SIG-M5 (cell line): ENCODE results near the gene LHFPL2.
"Not testable (repeated sequence)": the region's sequence is repeated elsewhere in the genome, so short reads cannot be mapped to it uniquely, and the experiment has no call there.

Source experiments
- DNase-seq: peaks from one replicate; lab custom pipeline; 2025; lab: John Stamatoyannopoulos, UW

Gene LHFPL2

DNA sequence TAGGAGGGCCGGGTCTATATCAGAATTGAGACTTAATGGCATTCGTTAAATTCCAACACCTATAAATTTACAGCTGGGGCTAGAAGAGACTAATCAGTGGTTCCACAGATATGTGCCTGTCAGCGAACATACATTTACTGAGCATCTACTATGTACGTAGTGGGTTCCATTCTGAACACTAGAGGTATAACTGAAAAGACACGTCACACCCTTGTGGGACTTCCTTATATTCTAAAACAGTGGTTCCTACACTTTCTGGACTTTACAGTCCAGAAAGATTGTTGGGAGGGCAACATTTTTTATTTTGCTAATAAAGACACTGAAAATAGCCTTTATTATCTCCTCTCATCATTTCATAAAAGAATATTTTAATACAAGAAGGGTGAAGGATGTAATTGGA lies 147.7 kb downstream of the LHFPL2 start:
- DNase-seq = no peak

DNA sequence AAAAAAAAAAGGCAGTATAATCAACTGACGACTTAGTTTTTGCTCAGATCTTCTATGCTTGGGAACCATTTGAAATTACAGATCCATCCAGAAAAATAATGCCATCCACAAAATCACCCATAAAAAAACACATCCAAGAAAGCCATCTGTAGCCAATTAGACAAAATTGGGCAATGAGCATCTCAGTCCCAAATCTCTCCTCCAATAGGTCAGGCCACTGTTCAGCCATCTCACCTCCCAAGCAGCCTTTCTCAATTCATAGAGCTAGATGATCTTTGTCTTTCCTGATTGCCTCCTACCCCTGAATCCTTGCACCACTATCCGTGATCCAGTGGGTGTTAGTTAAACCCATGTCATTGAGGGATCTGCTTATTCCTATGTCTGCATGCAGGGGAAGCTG lies 148.5 kb downstream of the LHFPL2 start:
- DNase-seq = no peak

DNA sequence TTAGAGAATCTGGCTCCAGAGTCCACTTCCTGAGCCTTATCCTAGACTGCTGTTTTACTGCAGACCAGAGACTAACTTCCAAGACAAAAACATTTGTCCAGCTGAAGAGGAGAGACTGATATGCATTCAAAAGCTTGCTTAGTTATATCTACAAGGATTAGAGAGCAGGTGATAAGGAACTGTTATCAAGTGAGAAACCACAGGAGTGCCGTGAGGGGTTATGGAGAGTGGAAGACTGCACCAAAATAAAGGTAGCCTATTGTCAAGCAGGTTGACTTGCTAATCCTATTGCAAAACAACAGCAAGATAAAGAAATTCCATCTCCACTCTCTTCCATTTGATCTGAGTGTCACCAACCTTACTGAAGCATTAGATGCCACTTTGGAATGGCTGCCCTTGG lies 149.1 kb downstream of the LHFPL2 start:
- DNase-seq = no peak

DNA sequence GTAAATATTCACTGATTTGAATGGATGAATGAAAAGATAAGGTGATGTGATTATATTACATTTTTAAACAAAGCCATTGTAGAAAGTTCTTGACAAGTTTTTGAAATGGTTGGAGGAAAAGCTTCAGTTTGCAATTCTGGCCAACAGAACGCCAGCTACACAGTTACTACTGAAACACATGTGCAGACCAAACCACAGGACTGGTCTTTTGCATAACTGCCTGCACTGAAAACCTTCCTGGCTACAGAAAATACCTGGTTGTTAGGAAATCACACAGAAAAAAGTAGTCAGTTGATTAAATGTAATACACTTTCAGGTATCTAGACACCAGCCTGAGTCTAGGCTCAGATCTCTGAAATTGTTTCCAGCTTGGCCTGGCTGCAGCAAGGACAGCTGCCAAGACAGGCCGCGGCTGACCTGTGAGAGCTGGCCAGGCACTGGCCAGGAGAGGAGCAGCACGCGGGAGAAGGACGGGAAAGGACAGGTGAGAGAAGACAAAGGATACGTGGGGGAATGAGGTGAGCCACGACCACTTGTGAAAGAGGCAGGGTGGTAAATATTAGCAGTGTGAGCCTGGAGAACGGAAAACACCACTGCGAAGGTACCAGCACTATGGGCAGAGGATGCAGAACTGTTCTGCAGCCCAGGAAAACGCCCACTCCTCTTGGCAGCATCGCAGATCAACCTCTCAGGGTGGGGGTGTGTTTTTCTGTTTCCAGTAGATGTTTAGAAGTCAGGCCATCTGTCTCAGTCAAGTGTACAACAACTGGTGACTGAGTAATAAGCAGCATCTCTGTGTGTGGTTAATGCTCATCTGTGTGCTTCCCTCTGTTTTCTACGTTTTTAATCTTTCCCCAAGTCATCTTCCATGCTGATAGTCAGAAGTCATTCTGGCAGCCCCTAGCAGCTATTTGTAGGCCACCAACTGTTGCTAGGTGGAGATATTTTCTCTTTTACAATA lies 150.7 kb downstream of the LHFPL2 start:
- no peak for DNase-seq

DNA sequence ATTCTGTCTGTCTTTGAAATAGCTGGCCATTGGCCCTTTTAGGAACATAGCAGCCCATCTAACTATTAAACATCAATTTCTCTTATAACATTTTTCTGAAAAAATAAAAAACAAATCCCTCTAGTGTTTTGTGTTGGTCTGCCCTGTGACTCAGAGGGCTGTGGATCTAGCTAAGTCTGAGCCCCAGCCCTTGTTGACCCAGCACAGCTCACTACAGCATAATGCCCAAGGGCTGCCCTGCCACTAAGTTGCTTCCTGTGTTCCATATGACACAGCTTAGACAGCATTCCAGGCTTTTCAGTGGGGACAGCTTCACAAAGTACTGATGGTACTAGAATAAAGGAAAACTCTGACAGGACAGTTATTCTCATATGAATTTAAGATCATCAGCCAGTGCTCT lies 152.2 kb downstream of the LHFPL2 start:
- DNase-seq = no peak

DNA sequence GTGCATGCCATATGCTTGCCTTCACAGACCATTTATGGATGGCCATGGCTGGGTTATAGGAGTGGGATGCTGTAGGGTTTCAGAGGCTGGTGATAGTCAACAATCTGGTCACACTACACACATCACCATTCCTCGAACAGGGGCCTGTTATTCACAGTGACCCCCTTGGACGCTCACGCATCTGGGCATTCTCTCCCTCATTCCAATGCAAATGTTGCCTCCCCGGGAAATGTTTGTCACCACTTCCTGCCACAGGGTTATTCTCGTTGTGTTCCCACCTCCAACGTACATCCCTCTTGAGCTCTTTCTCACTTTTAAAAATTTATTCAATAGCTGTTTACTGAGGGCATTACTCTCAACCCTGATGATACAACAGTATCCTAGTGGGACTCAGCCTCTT lies 152.8 kb downstream of the LHFPL2 start:
- no peak for DNase-seq

DNA sequence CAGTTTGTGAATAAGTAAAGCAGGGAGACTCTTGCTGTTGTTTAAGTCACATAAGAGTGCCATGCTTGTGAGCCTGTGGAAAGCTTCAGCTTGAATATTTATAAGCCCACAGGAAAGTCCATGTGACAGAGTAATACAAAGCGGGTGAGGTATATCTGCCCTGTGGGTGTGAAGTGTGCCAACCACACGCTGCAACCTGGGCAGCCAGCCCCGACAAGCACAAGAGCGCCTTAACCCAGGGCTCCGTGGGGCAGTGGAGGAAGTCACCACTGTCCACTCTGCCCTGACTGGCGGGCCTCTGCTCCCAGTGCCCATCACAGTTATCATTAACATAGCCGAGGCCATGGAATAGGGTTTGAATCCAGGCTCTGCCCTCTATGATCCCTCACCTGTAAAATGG lies 155.9 kb downstream of the LHFPL2 start:
- DNase-seq = no peak

DNA sequence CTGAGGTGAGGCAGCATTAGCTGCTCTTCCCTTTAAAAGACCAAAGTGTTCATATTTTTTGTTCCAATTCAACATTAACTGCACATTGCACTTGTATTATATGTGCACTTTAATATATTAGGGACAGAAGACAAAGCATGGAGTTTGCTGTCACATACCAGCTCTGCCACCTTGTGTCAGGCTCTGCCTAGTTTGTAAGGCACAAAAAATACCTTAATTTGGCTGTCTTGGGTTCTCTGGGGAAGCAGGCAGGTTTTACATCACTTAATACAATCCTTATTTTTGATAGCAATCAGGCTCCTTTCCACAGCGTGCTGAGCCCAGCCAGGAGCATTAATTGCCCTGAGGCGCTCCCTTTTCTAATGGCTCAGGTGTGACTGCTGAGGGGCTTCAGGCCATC lies 156.3 kb downstream of the LHFPL2 start:
- no peak for DNase-seq

DNA sequence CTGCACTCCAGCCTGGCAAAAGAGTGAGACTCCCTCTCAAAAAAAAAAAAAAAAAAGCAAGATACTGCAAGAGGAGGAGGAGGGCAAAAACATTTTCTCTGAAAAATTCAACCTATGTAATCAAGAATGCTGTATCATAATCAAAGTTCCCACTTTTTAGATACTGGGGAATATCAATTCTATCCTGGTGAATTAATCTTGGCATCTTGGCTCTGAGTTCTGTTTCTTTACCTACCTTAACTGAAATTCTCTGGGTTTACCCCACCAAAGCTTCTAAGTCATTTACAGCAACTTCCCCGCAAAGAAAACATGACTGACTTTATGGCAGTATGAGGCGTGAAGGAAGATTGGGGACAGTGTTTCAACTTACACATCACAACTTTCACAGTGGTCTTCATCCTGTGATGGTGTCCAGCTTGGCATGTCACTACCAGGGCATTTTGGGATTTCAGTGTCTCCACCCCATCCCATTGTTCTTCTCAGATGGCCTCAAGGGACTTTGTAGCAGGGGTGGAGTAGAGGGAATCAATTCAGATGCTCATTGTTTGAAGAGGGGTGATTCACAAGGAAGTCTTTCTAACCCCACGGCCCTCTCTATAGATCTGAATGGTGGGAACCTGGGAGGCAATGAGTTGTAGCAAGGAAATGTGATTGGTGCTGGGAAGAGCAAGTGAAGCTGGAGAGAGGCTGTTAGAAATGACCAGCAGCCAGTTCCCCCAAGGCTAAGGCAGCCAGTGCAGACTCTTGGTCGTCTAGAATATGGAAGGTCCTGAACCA lies 157.7 kb downstream of the LHFPL2 start:
- DNase-seq = no peak

DNA sequence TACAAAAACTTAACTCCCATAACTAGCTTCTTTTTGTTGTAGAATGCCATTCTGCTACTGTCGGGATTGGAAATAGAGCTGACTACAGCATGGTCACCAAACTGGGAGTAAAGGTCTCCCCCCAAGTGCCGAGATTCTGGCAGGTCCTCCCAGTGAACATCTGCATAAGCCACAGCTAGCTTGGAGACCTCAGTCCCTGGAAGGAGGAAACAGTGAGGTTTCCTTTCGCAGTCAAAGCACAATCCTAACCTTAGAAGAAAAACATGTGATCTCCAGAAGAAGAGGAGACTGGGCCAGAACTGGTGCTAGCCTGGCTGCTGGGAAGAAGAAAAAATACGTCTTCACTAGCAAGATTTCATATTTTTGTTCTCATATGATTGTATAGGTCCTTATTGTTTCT lies 160.7 kb downstream of the LHFPL2 start:
- no peak for DNase-seq

DNA sequence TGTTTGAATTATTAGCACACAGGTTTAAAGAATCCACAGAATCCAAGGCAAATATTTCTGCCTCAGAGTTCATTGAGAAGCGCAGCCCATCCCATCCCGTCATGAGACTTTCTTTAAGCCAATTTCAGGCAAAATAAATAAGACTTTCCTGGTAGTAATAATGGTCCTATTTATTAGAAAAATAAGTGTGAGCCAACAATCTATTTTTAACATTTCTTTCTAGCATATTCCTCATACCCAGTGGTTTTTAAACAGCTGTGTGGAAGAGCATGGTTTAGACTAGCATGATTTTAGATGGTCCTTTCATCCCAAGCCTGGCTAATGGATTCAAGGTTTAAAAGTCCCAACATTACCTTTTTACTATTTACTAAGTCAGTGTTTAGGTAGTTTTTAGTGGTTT lies 162.4 kb downstream of the LHFPL2 start:
- DNase-seq = no peak

DNA sequence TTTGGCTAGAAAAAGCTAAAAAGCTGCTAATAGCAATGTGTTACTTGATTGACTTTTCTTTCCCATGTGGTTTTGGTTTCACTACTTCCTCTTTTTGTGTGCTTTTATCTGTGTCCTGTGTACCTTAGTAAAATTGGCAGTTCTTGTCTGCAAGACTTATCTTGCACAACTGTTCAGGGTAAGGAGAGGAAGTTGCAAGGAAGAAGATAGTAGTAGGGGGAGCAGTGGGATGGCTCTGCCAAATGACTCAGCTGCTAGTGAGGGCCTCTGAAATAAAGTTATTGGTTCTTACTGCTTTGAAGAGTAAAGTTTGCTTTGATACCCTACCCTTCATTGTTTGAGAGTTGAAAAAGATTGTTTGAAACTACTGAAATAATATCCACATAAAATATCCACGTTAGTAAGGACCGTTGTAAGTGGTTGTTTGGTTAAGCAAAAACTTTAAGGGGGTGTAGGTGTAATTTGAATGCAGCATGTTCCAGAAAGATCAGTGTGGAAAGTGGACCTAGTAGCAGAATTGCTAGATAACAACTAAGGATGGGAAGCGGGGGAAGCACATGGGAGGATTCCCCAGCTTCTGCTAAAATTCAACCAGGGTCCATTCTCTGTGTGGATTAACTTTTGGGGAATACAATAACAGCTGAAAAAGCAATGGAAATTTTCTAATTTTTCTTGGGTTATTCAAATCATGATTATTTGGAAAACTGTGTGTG lies 164.6 kb downstream of the LHFPL2 start:
- peak; percentile 99 for DNase-seq

DNA sequence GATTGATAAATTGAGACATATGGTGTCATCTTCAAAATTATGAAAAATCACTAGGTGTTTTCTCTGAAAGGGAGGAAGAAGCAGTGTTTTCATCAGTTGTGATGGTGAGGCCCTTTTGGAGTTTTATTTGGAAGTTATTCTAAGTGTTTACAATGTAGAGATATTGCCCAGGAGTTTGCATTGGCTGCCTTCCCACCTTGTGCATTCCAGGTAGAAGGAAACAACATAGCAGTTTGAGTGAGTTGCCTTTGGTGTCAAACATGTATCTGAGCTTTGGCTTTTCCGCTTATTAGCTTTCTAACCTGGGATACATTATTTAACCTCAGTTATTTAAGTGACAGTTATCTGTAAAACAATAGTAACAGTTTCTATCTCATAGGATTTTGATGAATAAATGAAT lies 165.6 kb downstream of the LHFPL2 start:
- no peak for DNase-seq

DNA sequence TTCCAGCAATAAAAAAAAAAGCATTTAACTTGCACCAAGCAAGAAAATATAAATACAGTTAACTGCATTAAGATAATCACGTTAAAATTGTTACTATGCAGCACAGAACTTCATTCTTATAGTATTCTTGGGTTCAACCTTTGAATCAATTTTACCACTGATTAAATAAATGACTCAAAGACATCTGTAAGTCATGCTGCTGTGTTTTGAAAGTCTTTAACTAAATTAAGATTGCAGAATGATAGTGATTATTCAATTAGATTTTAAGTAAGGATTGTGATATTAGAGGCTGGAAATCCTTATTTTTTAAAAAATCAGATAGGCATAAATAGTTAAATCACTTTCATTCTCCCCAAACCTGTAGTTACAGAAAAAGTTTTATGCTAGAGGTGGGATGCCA lies 171.8 kb downstream of the LHFPL2 start:
- DNase-seq = no peak

DNA sequence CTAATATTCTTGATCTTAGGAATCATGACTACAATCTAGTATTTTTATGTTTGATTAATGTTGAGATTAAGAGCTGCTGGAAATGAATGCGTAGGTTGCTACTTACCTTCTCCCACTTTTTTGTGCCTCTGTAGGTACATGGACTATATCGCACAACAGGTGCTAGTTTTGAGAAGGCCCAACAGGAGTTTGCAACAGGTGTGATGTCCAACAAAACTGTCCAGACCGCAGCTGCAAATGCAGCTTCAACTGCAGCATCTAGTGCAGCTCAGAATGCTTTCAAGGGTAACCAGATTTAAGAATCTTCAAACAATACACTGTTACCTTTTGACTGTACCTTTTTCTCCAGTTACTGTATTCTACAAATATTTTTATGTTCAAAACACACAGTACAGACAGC lies 173.2 kb downstream of the LHFPL2 start:
- DNase-seq = no peak

DNA sequence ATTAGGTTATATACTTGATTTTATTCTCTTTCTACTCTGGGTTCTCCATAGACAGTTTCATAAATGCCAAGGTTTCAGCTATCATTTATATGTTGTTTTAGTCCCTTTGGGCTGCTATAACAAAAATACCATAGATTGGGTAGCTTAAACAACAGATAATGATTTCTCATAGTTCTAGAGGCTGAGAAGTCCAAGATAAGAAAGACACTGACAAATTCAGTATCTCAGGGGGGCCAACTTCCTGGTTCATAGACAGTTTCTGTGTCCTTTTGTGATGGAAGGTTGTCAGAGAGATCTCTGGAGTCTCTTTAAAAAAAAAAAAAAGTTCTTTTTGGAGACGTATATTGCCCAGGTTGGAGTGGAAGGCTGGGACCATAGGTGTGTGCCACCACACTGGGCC lies 174.8 kb downstream of the LHFPL2 start:
- no peak for DNase-seq

DNA sequence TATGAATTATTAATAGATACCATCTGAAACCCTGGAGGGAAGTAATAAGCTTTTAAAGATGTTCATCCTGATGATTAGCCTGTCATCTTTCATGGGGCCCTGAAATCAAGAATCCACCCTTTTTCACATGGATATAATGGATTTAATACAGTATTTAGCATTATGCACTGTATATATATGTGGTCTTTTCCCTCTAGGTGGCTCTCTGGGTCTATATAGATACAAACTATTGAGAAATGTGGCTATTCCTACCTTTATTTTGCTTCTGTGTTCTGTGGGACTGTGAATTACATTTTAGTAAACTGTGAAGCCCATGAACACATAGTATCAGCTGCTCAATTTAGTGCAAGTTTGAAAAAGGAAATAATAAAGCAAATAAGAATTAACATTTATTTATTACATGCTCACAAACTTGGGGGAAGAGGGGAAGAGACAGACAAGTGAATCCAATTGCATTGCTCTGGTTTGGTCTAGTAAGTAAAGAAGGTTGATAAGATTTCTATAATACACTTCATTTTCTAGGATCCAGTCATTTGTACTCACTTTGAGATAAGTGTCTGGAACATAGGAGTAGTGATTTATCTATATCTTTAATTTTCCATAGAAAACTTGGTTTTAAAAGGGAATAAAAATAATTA lies 176.0 kb downstream of the LHFPL2 start:
- no peak for DNase-seq

DNA sequence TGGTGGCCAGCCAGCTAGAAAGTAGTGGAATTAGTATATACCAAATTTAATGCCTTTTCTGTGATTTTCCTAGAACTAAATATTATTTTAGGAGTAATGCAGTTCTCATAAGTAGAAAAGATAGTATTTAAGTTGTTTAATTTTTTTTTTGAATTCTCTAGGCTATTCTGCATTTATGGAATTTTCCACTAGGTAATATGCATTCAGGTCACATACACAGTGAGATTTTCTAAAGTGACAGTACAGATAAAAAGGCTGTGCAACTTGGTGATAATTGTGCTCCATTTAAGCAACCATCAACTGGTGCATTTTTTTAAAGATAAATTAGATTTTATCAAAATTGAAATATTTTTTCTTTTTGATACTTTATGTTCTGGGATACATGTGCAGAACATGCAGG lies 176.7 kb downstream of the LHFPL2 start:
- DNase-seq = no peak

DNA sequence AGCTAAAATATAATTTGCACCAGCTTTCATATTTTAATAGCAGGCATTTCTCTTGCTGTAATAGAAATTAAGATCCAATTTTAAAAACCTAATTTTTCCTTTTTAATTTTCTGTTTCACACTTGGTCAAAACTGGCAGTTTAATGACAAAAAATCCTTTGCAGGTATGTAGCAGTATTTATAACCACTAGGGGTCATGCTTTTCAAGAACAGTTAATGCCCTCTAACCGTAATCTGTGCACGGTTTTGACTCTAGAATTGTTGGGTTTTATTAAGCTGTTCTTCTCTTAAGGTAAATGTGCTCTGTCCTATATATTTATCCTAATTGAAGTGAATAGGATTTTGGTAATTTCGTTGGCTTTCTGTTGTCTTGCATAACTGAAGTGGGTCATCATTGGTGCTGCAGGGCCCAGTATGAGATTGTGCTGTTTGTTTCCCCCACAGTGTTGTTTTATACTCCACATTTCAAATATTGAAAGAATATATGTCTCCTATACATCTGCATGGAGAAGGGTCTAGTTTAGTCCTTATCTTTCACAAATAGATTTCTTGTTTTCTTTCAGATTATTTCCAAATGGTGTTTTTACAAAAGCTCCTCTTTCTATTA lies 180.7 kb downstream of the LHFPL2 start:
- DNase-seq = no peak

DNA sequence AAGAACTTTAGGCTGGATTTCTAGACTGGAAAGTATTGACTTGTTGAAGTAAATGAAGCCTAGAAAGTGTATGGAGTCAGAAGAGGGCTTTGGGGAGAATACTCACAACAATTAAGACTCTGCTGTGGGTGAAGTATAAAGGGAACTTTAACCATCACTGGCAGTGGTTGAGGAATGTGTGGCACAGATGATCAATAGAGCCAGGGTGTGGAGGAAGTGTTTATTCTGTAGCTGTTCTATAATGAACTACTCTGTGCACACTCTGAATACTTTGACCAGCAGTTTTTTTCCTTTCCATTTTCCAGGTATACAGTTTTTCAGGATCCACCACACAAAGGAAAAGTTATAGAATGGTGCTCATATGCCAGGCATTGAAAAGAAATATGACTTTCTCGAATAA lies 181.4 kb downstream of the LHFPL2 start:
- no peak for DNase-seq

DNA sequence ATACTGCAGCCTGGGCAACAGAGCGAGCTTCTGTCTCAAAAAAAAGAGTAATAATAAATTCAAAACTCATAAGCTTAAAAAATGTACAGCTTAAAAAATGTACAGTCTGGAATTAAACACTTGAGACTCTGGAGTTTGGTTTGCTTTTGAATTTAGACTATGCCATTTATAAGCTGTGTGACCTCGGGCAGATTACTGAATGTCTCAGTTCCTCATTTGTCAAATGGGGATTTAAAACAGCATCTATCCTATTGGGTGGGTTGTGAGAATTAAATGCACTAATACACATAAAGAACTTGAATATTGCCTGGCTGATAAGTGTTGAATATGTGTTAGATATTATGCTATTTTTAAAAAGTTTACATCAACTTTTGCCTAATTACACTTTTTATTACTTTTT lies 189.7 kb downstream of the LHFPL2 start:
- DNase-seq = no peak

DNA sequence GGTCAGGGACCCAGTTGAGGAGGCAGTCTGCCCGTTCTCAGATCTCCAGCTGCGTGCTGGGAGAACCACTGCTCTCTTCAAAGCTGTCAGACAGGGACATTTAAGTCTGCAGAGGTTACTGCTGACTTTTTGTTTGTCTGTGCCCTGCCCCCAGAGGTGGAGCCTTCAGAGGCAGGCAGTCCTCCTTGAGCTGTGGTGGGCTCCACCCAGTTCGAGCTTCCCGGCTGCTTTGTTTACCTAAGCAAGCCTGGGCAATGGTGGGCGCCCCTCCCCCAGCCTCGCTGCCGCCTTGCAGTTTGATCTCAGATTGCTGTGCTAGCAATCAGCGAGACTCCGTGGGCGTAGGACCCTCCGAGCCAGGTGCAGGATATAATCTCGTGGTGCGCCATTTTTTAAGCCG lies 191.1 kb downstream of the LHFPL2 start:
- DNase-seq = not testable (repeated sequence)
